Caco-2 (cell line): Measurements from ENCODE around the gene DGKI. TPM values are rescaled to one million over a fixed set of nuclear protein-coding genes. Genes with fewer than 3 reads are reported as not detected.

Source experiments
- BruUV-seq: library from RNA; stranded (reverse); fragments of 400-500 nt; replicated peaks from 2 replicates; lab custom pipeline; 2021; lab: Mats Ljungman, UMichigan
- CTCF ChIA-PET: fragments of 300-600 bp; sonication (Branson Sonifier 250); formaldehyde crosslinking; loops from one replicate; lab custom pipeline; 2022; ENCODE audit warnings: antibody characterized with exemption; lab: Charles Lee
- POLR2A ChIA-PET: fragments of 300-600 bp; sonication (Branson Sonifier 250); formaldehyde crosslinking; loops from one replicate; lab custom pipeline; 2022; ENCODE audit warnings: antibody characterized with exemption; lab: Charles Lee
- DNase-seq, 2 experiments: peaks; one replicate each; pipeline versions ENCODE4 v3.0.0 to v3.0.0-alpha.2; 2020 to 2022
- H3K27me3 ChIP-seq: replicated peaks from 2 replicates; pipeline ENCODE4 v1.6.0; 2011; ENCODE audit warnings: low read length; ENCODE audit not compliant: control insufficient read depth, insufficient read depth
- H3K36me3 ChIP-seq: 2 replicates; pipeline ENCODE4 v1.5.1; 2011; ENCODE audit warnings: low read length; ENCODE audit not compliant: control insufficient read depth, insufficient read depth
- H3K4me1 ChIP-seq: fragments of 250-450 bp; sonication (Bioruptor Pico); 2 replicates; pipeline ENCODE4 v1.5.1; 2020; ENCODE audit warnings: mild to moderate bottlenecking
- H3K4me3 ChIP-seq: 2 replicates; pipeline ENCODE4 v1.5.1; 2011; ENCODE audit warnings: low read depth, mild to moderate bottlenecking, control low read depth, low read length
- H3K9me3 ChIP-seq: fragments of 250-450 bp; sonication (Bioruptor Pico); 2 replicates; pipeline ENCODE4 v1.5.1; 2020; ENCODE audit warnings: mild to moderate bottlenecking, moderate library complexity
- H3K27ac Mint-ChIP-seq: one replicate; pipeline ENCODE4 v1.8.0; 2022; ENCODE audit warnings: mixed read lengths; ENCODE audit not compliant: unreplicated experiment
- H3K27me3 Mint-ChIP-seq: one replicate; pipeline ENCODE4 v1.8.0; 2022; ENCODE audit warnings: mixed read lengths; ENCODE audit not compliant: insufficient read depth, unreplicated experiment
- H3K36me3 Mint-ChIP-seq: one replicate; pipeline ENCODE4 v1.8.0; 2022; ENCODE audit warnings: mild to moderate bottlenecking, mixed read lengths; ENCODE audit not compliant: insufficient read depth, unreplicated experiment
- H3K4me1 Mint-ChIP-seq: one replicate; pipeline ENCODE4 v1.8.0; 2022; ENCODE audit warnings: low read depth, mixed read lengths; ENCODE audit not compliant: unreplicated experiment
- H3K4me3 Mint-ChIP-seq: one replicate; pipeline ENCODE4 v1.8.0; 2022; ENCODE audit warnings: mild to moderate bottlenecking, moderate library complexity, mixed read lengths; ENCODE audit not compliant: unreplicated experiment
- H3K9me3 Mint-ChIP-seq: one replicate; pipeline ENCODE4 v1.8.0; 2022; ENCODE audit warnings: mixed read lengths; ENCODE audit not compliant: unreplicated experiment
- CTCF ChIP-seq, 2 experiments: fragments of 200-600 bp in 1 of 2; IDR thresholded peaks; 1 replicate in 1 of 2; 2 replicates in 1 of 2; pipeline versions ENCODE4 v1.5.1 to v1.8.0; 2011 to 2022; ENCODE audit warnings: antibody characterized with exemption in 1 of 2, control low read depth in 1 of 2, inconsistent platforms in 1 of 2, low read depth in 1 of 2, low read length in 1 of 2, mild to moderate bottlenecking in 1 of 2, moderate library complexity in 1 of 2; ENCODE audit not compliant: insufficient read depth in 1 of 2, severe bottlenecking in 1 of 2, unreplicated experiment in 1 of 2
- intact Hi-C: fragments of 100-400 bp; cut with micrococcal nuclease; formaldehyde crosslinking; loops from one replicate; pipeline ENCODE4 v1.10.0; 2022; ENCODE audit not compliant: unreplicated experiment
- total RNA-seq: library from RNA; stranded (reverse); gene quantifications from 2 replicates; pipeline ENCODE4 v1.2.3, GENCODE V29; 2022

DGKI gene
- total RNA-seq, 1 experiment from 2014 or later = 0.84 TPM

GRCh38 chr7:137628216-137628615, 218.6 kb downstream of the DGKI start:
- intact Hi-C loops = no loop called here
- H3K27me3 ChIP-seq = no peaks in the 10 kb centered on the region
- no peaks in the 10 kb centered on the region for H3K36me3 ChIP-seq
- H3K36me3 Mint-ChIP-seq = peaks cover 5% of the 10 kb centered on the region
- DNase-seq = no peak
- H3K4me1 Mint-ChIP-seq = no peaks in the 10 kb centered on the region
- no TSS peak for BruUV-seq
- no peaks in the 10 kb centered on the region for H3K9me3 Mint-ChIP-seq
- no peak overlapping the region for H3K4me3 Mint-ChIP-seq
- no peak overlapping the region for H3K27ac Mint-ChIP-seq
- H3K27me3 Mint-ChIP-seq = peaks cover 13% of the 10 kb centered on the region
- CTCF ChIA-PET = interaction anchor here (0.6 kb wide), 1 partner anchor 22 kb away, joined by 4 read pairs; no protein-coding TSS in a partner anchor
- no peaks in the 10 kb centered on the region for H3K9me3 ChIP-seq
- POLR2A ChIA-PET = no interaction called here
- H3K4me1 ChIP-seq = no peaks in the 10 kb centered on the region
- TF ChIP-seq CTCF (IDR thresholded peaks at IDR 0.05; ENCODE audit: insufficient read depth in 1 of 2, low read depth in 1 of 2, low read length in 1 of 2, severe bottlenecking in 1 of 2, unreplicated experiment in 1 of 2) = no peak
- no peak overlapping the region for H3K4me3 ChIP-seq

- TF ChIP-seq CTCF (IDR thresholded peaks at IDR 0.05; ENCODE audit: insufficient read depth in 1 of 2, low read depth in 1 of 2, low read length in 1 of 2, severe bottlenecking in 1 of 2, unreplicated experiment in 1 of 2) = peak; percentile 67 to 71
- peaks cover 5% of the 10 kb centered on the region for H3K36me3 Mint-ChIP-seq
- H3K36me3 ChIP-seq = no peaks in the 10 kb centered on the region
- BruUV-seq = no TSS peak
- H3K27me3 ChIP-seq = no peaks in the 10 kb centered on the region
- H3K27ac Mint-ChIP-seq = no peak overlapping the region
- no peaks in the 10 kb centered on the region for H3K9me3 ChIP-seq
- H3K9me3 Mint-ChIP-seq = no peaks in the 10 kb centered on the region
- H3K4me3 Mint-ChIP-seq = no peak overlapping the region
- ChIA-PET POLR2A (no interaction called here), CTCF (interaction anchor here (0.6 to 1.7 kb wide), 4 partner anchors 21 to 1178 kb away, joined by 3 to 10 read pairs (median 5); no protein-coding TSS in a partner anchor)
- H3K4me3 ChIP-seq = no peak overlapping the region
- peaks cover 9% of the 10 kb centered on the region for H3K27me3 Mint-ChIP-seq
- H3K4me1 ChIP-seq = no peaks in the 10 kb centered on the region
- DNase-seq = peak; percentile 45 to 52
- H3K4me1 Mint-ChIP-seq = no peaks in the 10 kb centered on the region
- intact Hi-C loops = loop anchor here (1.0 kb wide), 1 partner anchor 20 kb away; no protein-coding TSS in a partner anchor
These were observed 220.2 kb downstream of the DGKI start for GRCh38 chr7:137626469-137627067.

GRCh38 chr7:137625197-137625596, 221.6 kb downstream of the DGKI start:
- BruUV-seq = no TSS peak
- H3K36me3 Mint-ChIP-seq = peaks cover 5% of the 10 kb centered on the region
- no peak overlapping the region for H3K27ac Mint-ChIP-seq

More at GRCh38 chr7:137625197-137625596, 221.6 kb downstream of the DGKI start:
- Histone ChIP-seq H3K9me3 (no peaks in the 10 kb centered on the region), H3K36me3 (no peaks in the 10 kb centered on the region), H3K4me1 (no peaks in the 10 kb centered on the region), H3K4me3 (no peak overlapping the region), H3K27me3 (no peaks in the 10 kb centered on the region)
- CTCF ChIA-PET = no interaction called here
- H3K4me1 Mint-ChIP-seq = no peaks in the 10 kb centered on the region
- no peaks in the 10 kb centered on the region for H3K9me3 Mint-ChIP-seq
- POLR2A ChIA-PET = no interaction called here
- no peak for TF ChIP-seq CTCF (IDR thresholded peaks at IDR 0.05; ENCODE audit: insufficient read depth in 1 of 2, low read depth in 1 of 2, low read length in 1 of 2, severe bottlenecking in 1 of 2, unreplicated experiment in 1 of 2)
- no peak for DNase-seq
- H3K27me3 Mint-ChIP-seq = peaks cover 4% of the 10 kb centered on the region
- intact Hi-C loops = no loop called here
- H3K4me3 Mint-ChIP-seq = no peak overlapping the region
